Measurements from ENCODE around the gene SYCE1.
"Not testable (repeated sequence)": the region's sequence is repeated elsewhere in the genome, so short reads cannot be mapped to it uniquely, and the experiment has no call there.

Gene SYCE1

GRCh38 chr10:133557381-133557780 lies 8.0 kb downstream of the SYCE1 start:
- no peak for DNase-seq (ENCODE audit: low read depth)

GRCh38 chr10:133555521-133555920 lies 9.9 kb downstream of the SYCE1 start:
- no peak for DNase-seq (ENCODE audit: low read depth)

GRCh38 chr10:133554600-133554999 lies 10.8 kb downstream of the SYCE1 start:
- DNase-seq (ENCODE audit: low read depth): no peak

GRCh38 chr10:133544506-133544905 lies 20.9 kb downstream of the SYCE1 start:
- DNase-seq (ENCODE audit: low read depth): no peak

GRCh38 chr10:133541441-133541975 lies 23.9 kb downstream of the SYCE1 start:
- DNase-seq (ENCODE audit: low read depth): not testable (repeated sequence)

GRCh38 chr10:133537546-133538545 lies 27.5 kb downstream of the SYCE1 start:
- no peak for DNase-seq (ENCODE audit: low read depth)

GRCh38 chr10:133536198-133536597 lies 29.2 kb downstream of the SYCE1 start:
- no peak for DNase-seq (ENCODE audit: low read depth)

- DNase-seq (ENCODE audit: low read depth): no peak
Observed at GRCh38 chr10:133534417-133534816, 31.0 kb downstream of the SYCE1 start.

- DNase-seq (ENCODE audit: low read depth): no peak
Observed at GRCh38 chr10:133532871-133533270, 32.5 kb downstream of the SYCE1 start.

GRCh38 chr10:133530506-133530905 lies 34.9 kb downstream of the SYCE1 start:
- DNase-seq (ENCODE audit: low read depth): no peak

GRCh38 chr10:133529576-133529946 lies 35.8 kb downstream of the SYCE1 start:
- no peak for DNase-seq (ENCODE audit: low read depth)

GRCh38 chr10:133528845-133529575 lies 36.4 kb downstream of the SYCE1 start:
- DNase-seq (ENCODE audit: low read depth): no peak

GRCh38 chr10:133528296-133528844 lies 37.0 kb downstream of the SYCE1 start:
- no peak for DNase-seq (ENCODE audit: low read depth)

GRCh38 chr10:133527771-133528271 lies 37.6 kb downstream of the SYCE1 start:
- DNase-seq (ENCODE audit: low read depth): no peak

- no peak for DNase-seq (ENCODE audit: low read depth)
Observed at GRCh38 chr10:133526957-133527588, 38.3 kb downstream of the SYCE1 start, which contains the start of gene CYP2E1. CYP2E1 (plus strand) TSS chr10:133527363; CDS start chr10:133527396, 33 bp downstream.

GRCh38 chr10:133525444-133525843 lies 39.9 kb downstream of the SYCE1 start:
- no peak for DNase-seq (ENCODE audit: low read depth)

GRCh38 chr10:133523631-133524203 lies 41.7 kb downstream of the SYCE1 start:
- DNase-seq (ENCODE audit: low read depth): no peak

- peak; percentile 5 for DNase-seq (ENCODE audit: low read depth)
Observed at GRCh38 chr10:133520193-133520738, 45.1 kb downstream of the SYCE1 start.

- DNase-seq (ENCODE audit: low read depth): not testable (repeated sequence)
Observed at GRCh38 chr10:133518517-133518916, 46.9 kb downstream of the SYCE1 start.

GRCh38 chr10:133516057-133516456 lies 49.3 kb downstream of the SYCE1 start:
- no peak for DNase-seq (ENCODE audit: low read depth)

GRCh38 chr10:133515471-133515870 lies 49.9 kb downstream of the SYCE1 start:
- no peak for DNase-seq (ENCODE audit: low read depth)
